Fibroblast of lung (primary cell): Measurements from ENCODE around the gene LCN1. TPM values are rescaled to one million over a fixed set of nuclear protein-coding genes. Genes with fewer than 3 reads are reported as not detected.

ENCODE experiments used
- DNase-seq, 2 donors: peaks; one replicate each; pipeline versions ENCODE4 v3.0.0 to v3.0.0-alpha.2; 2010; ENCODE audit warnings: low read depth in 2 of 2
- H2AFZ ChIP-seq: 2 replicates; pipeline ENCODE4 v1.5.1; 2012; ENCODE audit warnings: low read length, control low read depth, inconsistent platforms
- H3K27ac ChIP-seq: 2 replicates; pipeline ENCODE4 v1.5.1; 2011; ENCODE audit warnings: low read length, control low read depth; ENCODE audit not compliant: insufficient read depth
- H3K27me3 ChIP-seq: 2 replicates; pipeline ENCODE4 v1.5.1; 2011; ENCODE audit warnings: mild to moderate bottlenecking, low read length; ENCODE audit not compliant: control insufficient read depth, insufficient read depth
- H3K36me3 ChIP-seq: 2 replicates; pipeline ENCODE4 v1.5.1; 2011; ENCODE audit warnings: low read length; ENCODE audit not compliant: control insufficient read depth, insufficient read depth
- H3K4me1 ChIP-seq: 2 replicates; pipeline ENCODE4 v1.5.1; 2011; ENCODE audit warnings: low read length; ENCODE audit not compliant: control insufficient read depth, insufficient read depth; ENCODE audit errors: extremely low read depth
- H3K4me2 ChIP-seq: 2 replicates; pipeline ENCODE4 v1.5.1; 2011; ENCODE audit warnings: low read length, control low read depth; ENCODE audit not compliant: insufficient read depth; ENCODE audit errors: extremely low read depth
- H3K4me3 ChIP-seq, 4 experiments: fragments of 200-600 bp in 1 of 4; sonication (generic) in 1 of 4; replicated peaks in 1 of 4; 2 replicates each; pipeline ENCODE4 v1.5.1; 2011 to 2016; ENCODE audit warnings: low read length in 4 of 4, low read depth in 3 of 4, mild to moderate bottlenecking in 3 of 4, control low read depth in 2 of 4, inconsistent platforms in 1 of 4, mixed read lengths in 1 of 4; ENCODE audit not compliant: insufficient read depth in 1 of 4; ENCODE audit errors: control extremely low read depth in 1 of 4
- H3K79me2 ChIP-seq: 2 replicates; pipeline ENCODE4 v1.5.1; 2012; ENCODE audit warnings: mild to moderate bottlenecking, low read length, inconsistent platforms; ENCODE audit not compliant: control insufficient read depth, insufficient read depth
- H3K9ac ChIP-seq: 2 replicates; pipeline ENCODE4 v1.5.1; 2011; ENCODE audit warnings: mild to moderate bottlenecking, low read length, control low read depth; ENCODE audit not compliant: insufficient read depth
- H3K9me3 ChIP-seq: 2 replicates; pipeline ENCODE4 v1.5.1; 2012; ENCODE audit warnings: low read depth, low read length; ENCODE audit not compliant: control insufficient read depth, insufficient read depth
- H4K20me1 ChIP-seq: 2 replicates; pipeline ENCODE4 v1.5.1; 2011; ENCODE audit warnings: low read length; ENCODE audit not compliant: control insufficient read depth, insufficient read depth; ENCODE audit errors: extremely low read depth
- EZH2 ChIP-seq: IDR thresholded peaks from 2 replicates; pipeline ENCODE4 v1.5.1; 2012; ENCODE audit warnings: low read length, control low read depth, mild to moderate bottlenecking; ENCODE audit errors: missing control alignments
- polyA plus RNA-seq, 2 donors: library from polyadenylated mRNA; depleted of rRNA in 1 of 2; stranded (reverse) in 1 of 2; unstranded in 1 of 2; fragments of >200 nt; gene quantifications; 2 replicates each; pipeline ENCODE4 v1.2.1, GENCODE V29; 2011 to 2012; ENCODE audit warnings: missing spikeins in 1 of 2
- total RNA-seq: library from RNA; depleted of rRNA; stranded (reverse); fragments of >200 nt; gene quantifications from 2 replicates; pipeline ENCODE4 v1.2.1, GENCODE V29; 2014
- TF ChIP-seq, protein P1 (sequence below), 2 donors: IDR thresholded peaks in 1 of 2; conservative IDR thresholded peaks in 1 of 2; 1 replicate in 1 of 2; 2 replicates in 1 of 2; pipeline ENCODE4 v1.5.1; 2011 to 2012; ENCODE audit warnings: low read length in 2 of 2, control low read depth in 1 of 2, inconsistent platforms in 1 of 2, low read depth in 1 of 2, mild to moderate bottlenecking in 1 of 2

LCN1 gene
- total and polyA plus RNA-seq, 2 donors (not counting 1 experiment from before 2014, with no cell fraction given) = not detected

DNA sequence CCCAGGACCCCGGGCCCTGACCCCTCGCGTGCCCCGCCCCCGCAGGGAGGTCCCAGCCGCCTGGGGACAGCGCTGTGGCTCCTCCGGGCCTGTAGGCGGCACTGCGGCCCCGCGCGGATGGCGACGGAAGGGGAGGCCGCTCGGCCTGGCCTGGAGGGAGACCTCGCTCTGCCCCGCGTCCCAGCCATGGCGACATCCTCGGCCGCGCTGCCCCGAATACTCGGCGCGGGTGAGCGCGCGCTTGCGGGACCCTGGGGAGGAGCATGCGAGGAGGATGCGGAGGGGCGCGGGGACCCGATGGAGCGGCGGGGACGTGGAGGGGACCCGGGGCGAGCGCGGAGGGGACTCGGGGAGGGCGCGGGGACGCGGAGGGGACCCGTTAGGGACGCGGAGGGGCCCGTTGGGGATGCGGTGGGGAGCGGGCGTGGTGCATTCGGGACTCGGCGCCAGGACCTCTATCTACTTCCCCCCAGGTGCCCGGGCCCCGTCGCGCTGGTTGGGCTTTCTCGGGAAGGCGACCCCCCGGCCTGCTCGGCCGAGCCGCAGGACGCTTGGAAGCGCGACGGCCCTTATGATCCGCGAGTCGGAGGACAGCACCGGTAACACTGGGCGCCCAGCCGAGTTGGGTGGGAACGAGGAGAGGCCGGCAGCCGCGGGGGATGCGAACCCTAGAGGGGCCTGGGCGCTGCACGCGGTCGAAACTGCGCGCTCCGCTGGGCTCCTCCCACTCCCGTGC, 20.5 kb upstream of the LCN1 start, which contains the start of gene MRPS2:
MRPS2 (plus strand) TSS at position 158 of the 736 bp plus-strand sequence; CDS start at position 187, 29 bp downstream.
- TF ChIP-seq, protein P1, sequence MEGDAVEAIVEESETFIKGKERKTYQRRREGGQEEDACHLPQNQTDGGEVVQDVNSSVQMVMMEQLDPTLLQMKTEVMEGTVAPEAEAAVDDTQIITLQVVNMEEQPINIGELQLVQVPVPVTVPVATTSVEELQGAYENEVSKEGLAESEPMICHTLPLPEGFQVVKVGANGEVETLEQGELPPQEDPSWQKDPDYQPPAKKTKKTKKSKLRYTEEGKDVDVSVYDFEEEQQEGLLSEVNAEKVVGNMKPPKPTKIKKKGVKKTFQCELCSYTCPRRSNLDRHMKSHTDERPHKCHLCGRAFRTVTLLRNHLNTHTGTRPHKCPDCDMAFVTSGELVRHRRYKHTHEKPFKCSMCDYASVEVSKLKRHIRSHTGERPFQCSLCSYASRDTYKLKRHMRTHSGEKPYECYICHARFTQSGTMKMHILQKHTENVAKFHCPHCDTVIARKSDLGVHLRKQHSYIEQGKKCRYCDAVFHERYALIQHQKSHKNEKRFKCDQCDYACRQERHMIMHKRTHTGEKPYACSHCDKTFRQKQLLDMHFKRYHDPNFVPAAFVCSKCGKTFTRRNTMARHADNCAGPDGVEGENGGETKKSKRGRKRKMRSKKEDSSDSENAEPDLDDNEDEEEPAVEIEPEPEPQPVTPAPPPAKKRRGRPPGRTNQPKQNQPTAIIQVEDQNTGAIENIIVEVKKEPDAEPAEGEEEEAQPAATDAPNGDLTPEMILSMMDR (conservative IDR thresholded peaks at IDR 0.05 in 1 of 2, IDR thresholded peaks at IDR 0.05 in 1 of 2; ENCODE audit: low read depth in 1 of 2, low read length in 2 of 2) = peak; percentile 61 to 62
- no peak for TF ChIP-seq EZH2

DNA sequence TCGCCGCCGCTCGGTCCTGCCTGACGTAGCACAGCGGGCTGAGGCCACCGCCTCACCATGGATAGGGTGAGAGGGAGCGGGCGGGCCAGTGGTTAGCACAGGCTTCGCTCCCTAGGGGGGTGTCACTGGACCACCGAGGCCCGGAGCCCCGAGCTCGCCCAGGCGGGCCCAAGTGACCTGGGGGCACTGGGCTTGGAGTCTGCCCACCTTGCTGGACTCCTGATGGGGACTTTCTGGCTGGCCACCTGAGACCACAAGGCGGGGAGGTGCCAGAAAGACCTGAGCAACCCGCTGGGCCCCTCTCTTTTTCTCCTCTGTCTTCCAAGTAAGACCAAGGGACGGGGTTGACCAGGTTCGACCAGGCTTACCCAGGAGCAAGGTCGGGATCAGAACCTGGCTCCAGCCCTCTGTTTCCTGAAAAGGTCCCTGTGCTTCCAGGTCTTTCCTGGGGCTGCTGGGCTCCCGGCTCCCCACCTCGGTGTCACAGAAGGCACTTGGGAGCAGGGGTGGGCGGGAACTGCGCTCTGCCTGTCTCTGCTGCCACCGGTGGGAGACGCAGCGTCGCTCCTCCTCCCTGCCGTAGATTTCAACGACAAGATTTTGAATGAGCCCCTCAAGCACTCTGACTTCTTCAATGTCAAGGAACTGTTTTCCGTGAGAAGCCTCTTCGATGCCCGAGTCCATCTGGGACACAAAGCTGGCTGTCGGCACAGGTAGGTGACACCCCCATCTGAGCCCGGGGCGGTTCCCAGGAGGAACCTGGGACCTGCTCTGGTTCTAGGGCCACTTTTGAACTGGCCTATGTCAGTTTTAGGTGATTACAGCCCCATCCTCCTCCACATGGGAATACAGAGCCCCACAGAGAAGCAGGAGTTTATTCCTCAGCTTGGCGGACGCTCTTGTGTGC, 19.7 kb upstream of the LCN1 start:
- DNase-seq = no peak
- Histone ChIP-seq H3K4me3 (peak overlapping the region; percentile 66 to 97 (median 84)), H3K9ac (peak overlapping the region; percentile 90), H3K79me2 (peaks cover 13% of the 10 kb centered on the region), H4K20me1 (no peaks in the 10 kb centered on the region), H3K9me3 (no peaks in the 10 kb centered on the region), H3K36me3 (peaks cover 17% of the 10 kb centered on the region), H3K27ac (peak overlapping the region; percentile 82), H3K4me1 (peaks cover 6% of the 10 kb centered on the region), H3K27me3 (no peaks in the 10 kb centered on the region), H2AFZ (no peak overlapping the region), H3K4me2 (peak overlapping the region; percentile 81)
- TF ChIP-seq, protein P1 (conservative IDR thresholded peaks at IDR 0.05 in 1 of 2, IDR thresholded peaks at IDR 0.05 in 1 of 2; ENCODE audit: low read depth in 1 of 2, low read length in 2 of 2) = no peak
- TF ChIP-seq EZH2 = no peak

More for the DNA sequence above, 20.5 kb upstream of the LCN1 start, which contains the start of gene MRPS2:
- peak; percentile 86 to 87 for DNase-seq
- Histone ChIP-seq H3K4me1 (peaks cover 6% of the 10 kb centered on the region), H3K4me2 (peak within 1 kb of the TSS; percentile 89), H3K27ac (peak within 1 kb of the TSS; percentile 82), H3K79me2 (peaks cover 13% of the 10 kb centered on the region), H3K9ac (peak within 1 kb of the TSS; percentile 90), H3K27me3 (no peaks in the 10 kb centered on the region), H3K4me3 (peak within 1 kb of the TSS; percentile 78 to 97 (median 84)), H2AFZ (peak within 1 kb of the TSS; percentile 76), H4K20me1 (no peaks in the 10 kb centered on the region), H3K9me3 (no peaks in the 10 kb centered on the region), H3K36me3 (peaks cover 17% of the 10 kb centered on the region)
